ENCODE measurements around the gene NINJ1. TPM values are rescaled to one million over a fixed set of nuclear protein-coding genes. Genes with fewer than 3 reads are reported as not detected.
A peak's percentile ranks its signal among the peaks of the same experiment; 100 is the strongest.

NINJ1 gene
- total RNA-seq, 6 experiments from 2014 or later = 35.6 to 103 (median 65.1) TPM

GRCh38 chr9:93169444-93169843, 35.4 kb upstream of the NINJ1 start:
- TF ChIP-seq, protein P1, sequence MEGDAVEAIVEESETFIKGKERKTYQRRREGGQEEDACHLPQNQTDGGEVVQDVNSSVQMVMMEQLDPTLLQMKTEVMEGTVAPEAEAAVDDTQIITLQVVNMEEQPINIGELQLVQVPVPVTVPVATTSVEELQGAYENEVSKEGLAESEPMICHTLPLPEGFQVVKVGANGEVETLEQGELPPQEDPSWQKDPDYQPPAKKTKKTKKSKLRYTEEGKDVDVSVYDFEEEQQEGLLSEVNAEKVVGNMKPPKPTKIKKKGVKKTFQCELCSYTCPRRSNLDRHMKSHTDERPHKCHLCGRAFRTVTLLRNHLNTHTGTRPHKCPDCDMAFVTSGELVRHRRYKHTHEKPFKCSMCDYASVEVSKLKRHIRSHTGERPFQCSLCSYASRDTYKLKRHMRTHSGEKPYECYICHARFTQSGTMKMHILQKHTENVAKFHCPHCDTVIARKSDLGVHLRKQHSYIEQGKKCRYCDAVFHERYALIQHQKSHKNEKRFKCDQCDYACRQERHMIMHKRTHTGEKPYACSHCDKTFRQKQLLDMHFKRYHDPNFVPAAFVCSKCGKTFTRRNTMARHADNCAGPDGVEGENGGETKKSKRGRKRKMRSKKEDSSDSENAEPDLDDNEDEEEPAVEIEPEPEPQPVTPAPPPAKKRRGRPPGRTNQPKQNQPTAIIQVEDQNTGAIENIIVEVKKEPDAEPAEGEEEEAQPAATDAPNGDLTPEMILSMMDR (IDR thresholded peaks at IDR 0.05) = no peak
- no peak for TF ChIP-seq POLR2A (IDR thresholded peaks at IDR 0.05)
- H3K27ac ChIP-seq = no peak overlapping the region
- peaks cover 0 to 21% (median 0%) of the 10 kb centered on the region in 4 donors for H3K4me1 ChIP-seq
- intact Hi-C loops (cut with DNase I) = no loop called here
- 86% methylated on average over 1 of the region's 1 CpG for WGBS (ENCODE audit: insufficient coverage, low coverage, low lambda C conversion rate, missing lambda C conversion rate)
- no peak overlapping the region for H3K4me3 ChIP-seq
- DNase-seq = no peak
- no peaks in the 10 kb centered on the region for H3K36me3 ChIP-seq
- H3K27me3 ChIP-seq = no peaks in the 10 kb centered on the region
- ATAC-seq = no peak
- no peaks in the 10 kb centered on the region for H3K9me3 ChIP-seq

GRCh38 chr9:93168581-93168980, 34.5 kb upstream of the NINJ1 start:
- Histone ChIP-seq H3K4me3 (no peak overlapping the region), H3K9me3 (no peaks in the 10 kb centered on the region), H3K36me3 (no peaks in the 10 kb centered on the region), H3K27ac (no peak overlapping the region), H3K27me3 (no peaks in the 10 kb centered on the region), H3K4me1 (peaks cover 0 to 21% (median 0%) of the 10 kb centered on the region in 4 donors)
- ATAC-seq (peak in 1 of 4 donors; percentile 65), DNase-seq (no peak)
- intact Hi-C loops (cut with DNase I) = no loop called here
- TF ChIP-seq, protein P1 (IDR thresholded peaks at IDR 0.05) = no peak
- no peak for TF ChIP-seq POLR2A (IDR thresholded peaks at IDR 0.05)
- WGBS (ENCODE audit: insufficient coverage, low coverage, low lambda C conversion rate, missing lambda C conversion rate) = 84% methylated on average over 5 of the region's 5 CpGs

DNA sequence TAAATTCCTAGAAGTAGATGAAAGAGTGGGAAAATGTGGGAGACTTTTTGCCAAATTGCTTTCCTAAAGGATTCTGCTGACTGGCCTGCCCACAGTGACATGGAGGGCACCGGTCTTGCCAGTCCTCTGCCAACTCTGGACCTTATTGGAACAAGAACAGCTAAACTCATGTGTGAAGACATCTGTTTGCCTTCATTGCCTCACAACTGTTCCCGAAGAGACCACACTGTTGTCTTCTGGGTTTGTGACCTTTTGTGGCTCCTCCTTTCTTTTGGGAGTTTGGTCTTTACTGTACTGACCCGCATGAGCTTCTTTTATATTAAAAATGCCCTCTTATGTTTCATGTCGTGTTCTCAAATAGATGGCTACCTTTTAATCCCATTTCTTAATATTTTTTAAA, 33.8 kb upstream of the NINJ1 start:
- intact Hi-C loops (cut with DNase I) = no loop called here
- DNase-seq = no peak

DNA sequence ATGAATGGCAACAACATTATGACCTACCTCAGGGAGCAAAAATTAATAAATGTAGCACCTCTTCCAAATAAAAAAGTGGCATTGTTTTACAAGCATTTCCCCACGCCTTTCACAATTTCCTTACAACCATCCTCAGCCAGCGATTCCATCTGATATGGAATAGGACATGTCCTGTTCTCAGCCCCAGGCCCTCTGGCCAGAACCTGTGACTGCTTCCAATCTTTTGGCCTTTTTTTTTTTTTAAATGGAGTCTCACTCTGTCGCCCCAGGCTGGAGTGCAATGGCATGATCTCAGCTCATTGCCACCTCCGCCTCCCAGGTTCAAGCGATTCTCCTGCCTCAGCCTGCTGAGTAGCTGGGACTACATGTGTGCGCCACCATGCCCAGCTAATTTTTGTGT, 33.1 kb upstream of the NINJ1 start:
- no peak overlapping the region for H3K4me3 ChIP-seq
- TF ChIP-seq POLR2A (IDR thresholded peaks at IDR 0.05) = no peak
- TF ChIP-seq, protein P1 (IDR thresholded peaks at IDR 0.05) = no peak
- DNase-seq (no peak), ATAC-seq (no peak)
- 64% methylated on average over 3 of the region's 6 CpGs for WGBS (ENCODE audit: insufficient coverage, low coverage, low lambda C conversion rate, missing lambda C conversion rate)
- H3K36me3 ChIP-seq = no peaks in the 10 kb centered on the region
- no peaks in the 10 kb centered on the region for H3K9me3 ChIP-seq
- intact Hi-C loops (cut with DNase I) = no loop called here
- no peaks in the 10 kb centered on the region for H3K27me3 ChIP-seq
- no peak overlapping the region for H3K27ac ChIP-seq
- peaks cover 0 to 21% (median 0%) of the 10 kb centered on the region in 4 donors for H3K4me1 ChIP-seq

More for the DNA sequence above, 33.8 kb upstream of the NINJ1 start:
- ATAC-seq = peak; percentile 45 to 91 (median 60)
- H3K36me3 ChIP-seq = no peaks in the 10 kb centered on the region
- no peaks in the 10 kb centered on the region for H3K9me3 ChIP-seq
- TF ChIP-seq POLR2A (IDR thresholded peaks at IDR 0.05) = no peak
- TF ChIP-seq, protein P1 (IDR thresholded peaks at IDR 0.05) = no peak
- H3K27ac ChIP-seq = no peak overlapping the region
- no peak overlapping the region for H3K4me3 ChIP-seq
- H3K4me1 ChIP-seq = peaks cover 0 to 21% (median 0%) of the 10 kb centered on the region in 4 donors
- H3K27me3 ChIP-seq = no peaks in the 10 kb centered on the region
- WGBS (ENCODE audit: insufficient coverage, low coverage, low lambda C conversion rate, missing lambda C conversion rate) = 52% methylated on average over 4 of the region's 4 CpGs

DNA sequence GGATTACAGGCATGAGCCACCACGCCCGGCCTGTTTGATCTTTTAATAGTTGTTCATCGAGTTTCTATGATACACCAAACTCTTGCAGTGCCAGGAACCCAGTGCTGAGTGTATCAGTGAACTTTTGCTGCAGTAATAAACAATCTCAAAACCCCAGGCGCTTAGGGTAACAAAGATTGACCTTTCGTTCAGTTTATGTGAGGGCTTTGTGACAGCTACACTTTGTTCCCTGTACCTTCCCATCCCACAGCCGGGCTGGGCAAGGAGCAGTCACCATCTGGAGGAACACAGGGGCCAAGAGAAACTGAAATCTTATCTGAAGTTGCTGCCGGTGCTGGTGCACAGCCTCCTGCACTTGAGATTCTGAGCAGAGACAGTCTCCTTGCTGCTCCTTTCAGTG, 32.6 kb upstream of the NINJ1 start:
- no peak overlapping the region for H3K27ac ChIP-seq
- no peaks in the 10 kb centered on the region for H3K9me3 ChIP-seq
- TF ChIP-seq, protein P1 (IDR thresholded peaks at IDR 0.05) = no peak
- no peak for TF ChIP-seq POLR2A (IDR thresholded peaks at IDR 0.05)
- intact Hi-C loops (cut with DNase I) = no loop called here
- 80% methylated on average over 7 of the region's 7 CpGs for WGBS (ENCODE audit: insufficient coverage, low coverage, low lambda C conversion rate, missing lambda C conversion rate)
- H3K4me1 ChIP-seq = peaks cover 0 to 21% (median 0%) of the 10 kb centered on the region in 4 donors
- ATAC-seq (no peak), DNase-seq (no peak)
- H3K4me3 ChIP-seq = no peak overlapping the region
- H3K27me3 ChIP-seq = no peaks in the 10 kb centered on the region
- no peaks in the 10 kb centered on the region for H3K36me3 ChIP-seq
